GM19099 (cell line): ENCODE measurements around the gene ZNF407.

Experiments used
- POLR2A ChIP-seq: IDR thresholded peaks from 3 replicates; pipeline ENCODE4 v1.6.1; 2011; ENCODE audit warnings: low read depth; ENCODE audit not compliant: insufficient read length; ENCODE audit errors: extremely low read depth

The ZNF407 gene

GRCh38 chr18:74995419-74995736, 397.7 kb downstream of the ZNF407 start:
- no peak for TF ChIP-seq POLR2A

GRCh38 chr18:74996055-74996454, 398.4 kb downstream of the ZNF407 start:
- no peak for TF ChIP-seq POLR2A

- TF ChIP-seq POLR2A: no peak
Measured at GRCh38 chr18:74996996-74997395, 399.3 kb downstream of the ZNF407 start.

- TF ChIP-seq POLR2A: no peak
Measured at GRCh38 chr18:75000920-75001319, 403.2 kb downstream of the ZNF407 start.

- TF ChIP-seq POLR2A: no peak
Measured at GRCh38 chr18:75003039-75003438, 405.4 kb downstream of the ZNF407 start.

- TF ChIP-seq POLR2A: no peak
Measured at GRCh38 chr18:75003764-75004690, 406.4 kb downstream of the ZNF407 start.

- TF ChIP-seq POLR2A: no peak
Measured at GRCh38 chr18:75005626-75006025, 408.0 kb downstream of the ZNF407 start.

- TF ChIP-seq POLR2A: no peak
Measured at GRCh38 chr18:75008186-75008585, 410.5 kb downstream of the ZNF407 start.

GRCh38 chr18:75009296-75009695, 411.6 kb downstream of the ZNF407 start:
- no peak for TF ChIP-seq POLR2A

GRCh38 chr18:75009878-75010277, 412.2 kb downstream of the ZNF407 start:
- TF ChIP-seq POLR2A: no peak

GRCh38 chr18:75010278-75010677, 412.6 kb downstream of the ZNF407 start:
- TF ChIP-seq POLR2A: no peak

- no peak for TF ChIP-seq POLR2A
Measured at GRCh38 chr18:75010689-75011088, 413.0 kb downstream of the ZNF407 start.

- no peak for TF ChIP-seq POLR2A
Measured at GRCh38 chr18:75016025-75016717, 418.5 kb downstream of the ZNF407 start.

GRCh38 chr18:75023473-75023872, 425.8 kb downstream of the ZNF407 start:
- TF ChIP-seq POLR2A: no peak

GRCh38 chr18:75024871-75025270, 427.2 kb downstream of the ZNF407 start:
- TF ChIP-seq POLR2A: no peak

GRCh38 chr18:75025573-75025972, 427.9 kb downstream of the ZNF407 start:
- TF ChIP-seq POLR2A: no peak

- TF ChIP-seq POLR2A: no peak
Measured at GRCh38 chr18:75029481-75029880, 431.8 kb downstream of the ZNF407 start.

GRCh38 chr18:75031717-75032317, 434.1 kb downstream of the ZNF407 start:
- no peak for TF ChIP-seq POLR2A
